Measurements from ENCODE around the gene ADPRHL1.
A peak's percentile ranks its signal among the peaks of the same experiment; 100 is the strongest.
"Not testable (repeated sequence)": the region's sequence is repeated elsewhere in the genome, so short reads cannot be mapped to it uniquely, and the experiment has no call there.

ADPRHL1 gene

GRCh38 chr13:113477724-113478123, 24.4 kb upstream of the ADPRHL1 start:
- no peak for DNase-seq (ENCODE audit: low spot score)

- no peak for DNase-seq (ENCODE audit: low spot score)
Measured at GRCh38 chr13:113476811-113477210, 23.5 kb upstream of the ADPRHL1 start.

GRCh38 chr13:113475911-113476310, 22.6 kb upstream of the ADPRHL1 start:
- DNase-seq (ENCODE audit: low spot score) = no peak

- DNase-seq (ENCODE audit: low spot score) = no peak
Measured at GRCh38 chr13:113475280-113475679, 22.0 kb upstream of the ADPRHL1 start.

- DNase-seq (ENCODE audit: low spot score) = no peak
Measured at GRCh38 chr13:113474179-113474578, 20.9 kb upstream of the ADPRHL1 start.

- no peak for DNase-seq (ENCODE audit: low spot score)
Measured at GRCh38 chr13:113472355-113473025, 19.2 kb upstream of the ADPRHL1 start.

GRCh38 chr13:113471844-113472243, 18.6 kb upstream of the ADPRHL1 start:
- DNase-seq (ENCODE audit: low spot score) = no peak

GRCh38 chr13:113470635-113471163, 17.4 kb upstream of the ADPRHL1 start:
- not testable (repeated sequence) for DNase-seq (ENCODE audit: low spot score)

- DNase-seq (ENCODE audit: low spot score) = no peak
Measured at GRCh38 chr13:113470073-113470472, 16.8 kb upstream of the ADPRHL1 start.

- DNase-seq (ENCODE audit: low spot score) = no peak
Measured at GRCh38 chr13:113469582-113469981, 16.3 kb upstream of the ADPRHL1 start.

- DNase-seq (ENCODE audit: low spot score) = peak; percentile 50
Measured at GRCh38 chr13:113468472-113469201, 15.3 kb upstream of the ADPRHL1 start.

- no peak for DNase-seq (ENCODE audit: low spot score)
Measured at GRCh38 chr13:113468029-113468428, 14.7 kb upstream of the ADPRHL1 start.

- DNase-seq (ENCODE audit: low spot score) = no peak
Measured at GRCh38 chr13:113466383-113466782, 13.1 kb upstream of the ADPRHL1 start.

GRCh38 chr13:113465300-113465699, 12.0 kb upstream of the ADPRHL1 start:
- no peak for DNase-seq (ENCODE audit: low spot score)

GRCh38 chr13:113464476-113464875, 11.2 kb upstream of the ADPRHL1 start:
- no peak for DNase-seq (ENCODE audit: low spot score)

GRCh38 chr13:113461022-113461751, 7.9 kb upstream of the ADPRHL1 start:
- DNase-seq (ENCODE audit: low spot score) = no peak

GRCh38 chr13:113460599-113460998, 7.3 kb upstream of the ADPRHL1 start:
- DNase-seq (ENCODE audit: low spot score) = no peak

- no peak for DNase-seq (ENCODE audit: low spot score)
Measured at GRCh38 chr13:113460064-113460555, 6.8 kb upstream of the ADPRHL1 start.

- DNase-seq (ENCODE audit: low spot score) = peak; percentile 55
Measured at GRCh38 chr13:113458253-113459065, 5.2 kb upstream of the ADPRHL1 start.

- no peak for DNase-seq (ENCODE audit: low spot score)
Measured at GRCh38 chr13:113457510-113457909, 4.2 kb upstream of the ADPRHL1 start.

- no peak for DNase-seq (ENCODE audit: low spot score)
Measured at GRCh38 chr13:113456116-113456702, 2.9 kb upstream of the ADPRHL1 start.
